Stimulated activated CD8-positive, alpha-beta memory T cell treated with anti-CD3 and anti-CD28 coated beads, Interleukin-7, amount 100 ng/mL, for 24 hours (primary cell): ENCODE results near the gene FCGBP.
"Not testable (repeated sequence)": the region's sequence is repeated elsewhere in the genome, so short reads cannot be mapped to it uniquely, and the experiment has no call there.

Experiments used
- DNase-seq: peaks from one replicate; pipeline ENCODE4 v3.0.0-alpha.2; 2020; ENCODE audit warnings: low read depth

The FCGBP gene

GRCh38 chr19:39890755-39891551, 43.5 kb downstream of the FCGBP start:
- DNase-seq, result no peak

- not testable (repeated sequence) for DNase-seq
Observed at GRCh38 chr19:39889872-39890754, 44.3 kb downstream of the FCGBP start.

- not testable (repeated sequence) for DNase-seq
Observed at GRCh38 chr19:39887456-39887951, 46.9 kb downstream of the FCGBP start.

- DNase-seq, result not testable (repeated sequence)
Observed at GRCh38 chr19:39885821-39886554, 48.4 kb downstream of the FCGBP start.

GRCh38 chr19:39884721-39885120, 49.7 kb downstream of the FCGBP start:
- DNase-seq, result not testable (repeated sequence)
